HCT116 (cell line): ENCODE measurements around the gene PANK4. TPM values are rescaled to one million over a fixed set of nuclear protein-coding genes. Genes with fewer than 3 reads are reported as not detected.

Source experiments
- ATAC-seq: fragments of 200-7000 bp; cut with Tn5 transposase; 2 replicates; pipeline ENCODE4 v1.9.1; 2020; ENCODE audit warnings: mild to moderate bottlenecking, moderate library complexity
- BruUV-seq: library from RNA; stranded (reverse); fragments of 400-500 nt; replicated peaks from 2 replicates; lab custom pipeline; 2021; lab: Mats Ljungman, UMichigan
- CTCF ChIA-PET: fragments of 300-600 bp; sonication (Branson Sonifier 250); formaldehyde crosslinking; loops from one replicate; lab custom pipeline; 2021; ENCODE audit warnings: antibody characterized with exemption; lab: Charles Lee
- POLR2A ChIA-PET: fragments of 300-600, 350-600 bp; sonication (Branson Sonifier 250); formaldehyde crosslinking; loops from one replicate; lab custom pipeline; 2021; ENCODE audit warnings: antibody characterized with exemption; lab: Charles Lee
- RAD21 ChIA-PET, 2 experiments: fragments of 300-600 bp; sonication (Branson Sonifier 250); formaldehyde crosslinking; loops; one replicate each; lab custom pipeline; 2023; ENCODE audit warnings: low total read pairs in 2 of 2; ENCODE audit not compliant: uncharacterized antibody in 2 of 2, unreplicated experiment in 2 of 2, low non-redundant PET in 1 of 2; lab: Charles Lee
- DNase-seq: peaks from one replicate; pipeline ENCODE4 v3.0.0-alpha.2; 2010; ENCODE audit warnings: low read depth, low spot score
- H2AFZ ChIP-seq: fragments of 200-600 bp; shearing (Covaris generic), sonication (generic); 2 replicates; pipeline ENCODE4 v1.6.1; 2017; ENCODE audit warnings: low read depth, mixed run types, mixed read lengths, antibody characterized with exemption, low read length; ENCODE audit not compliant: poor library complexity, severe bottlenecking
- H3K27ac ChIP-seq: 2 replicates; pipeline ENCODE4 v1.5.1; 2012; ENCODE audit warnings: low read depth, low read length
- H3K27me3 ChIP-seq: fragments of 200-600 bp; sonication (generic); 2 replicates; pipeline ENCODE4 v1.6.1; 2016; ENCODE audit warnings: mixed run types, low read length, mixed read lengths; ENCODE audit not compliant: insufficient read depth
- H3K36me3 ChIP-seq, 2 experiments: fragments of 200-500 bp in 1 of 2; fragments of 200-600 bp in 1 of 2; sonication (Bioruptor generic) in 1 of 2; sonication (generic) in 1 of 2; 2 replicates each; pipeline versions ENCODE4 v1.5.1 to v1.6.1; 2014 to 2016; ENCODE audit warnings: low read length in 2 of 2, inconsistent platforms in 1 of 2, mixed read lengths in 1 of 2, mixed run types in 1 of 2; ENCODE audit not compliant: insufficient read depth in 2 of 2, control insufficient read depth in 1 of 2
- H3K4me1 ChIP-seq, 2 experiments: fragments of 200-600 bp in 1 of 2; sonication (generic) in 1 of 2; 2 replicates each; pipeline versions ENCODE4 v1.5.1 to v1.6.1; 2012 to 2017; ENCODE audit warnings: low read length in 2 of 2, inconsistent platforms in 1 of 2, mild to moderate bottlenecking in 1 of 2, mixed read lengths in 1 of 2, mixed run types in 1 of 2, moderate library complexity in 1 of 2; ENCODE audit not compliant: insufficient read depth in 2 of 2, control insufficient read depth in 1 of 2
- H3K4me2 ChIP-seq: fragments of 200-600 bp; sonication (generic); 2 replicates; pipeline ENCODE4 v1.6.1; 2017; ENCODE audit warnings: mixed run types, low read length, mixed read lengths
- H3K4me3 ChIP-seq, 2 experiments: fragments of 200-600 bp in 1 of 2; sonication (generic) in 1 of 2; replicated peaks in 1 of 2; 2 replicates each; pipeline ENCODE4 v1.5.1; 2011 to 2016; ENCODE audit warnings: low read length in 2 of 2, control low read depth in 1 of 2, low read depth in 1 of 2, mild to moderate bottlenecking in 1 of 2, mixed read lengths in 1 of 2, mixed run types in 1 of 2
- H3K79me2 ChIP-seq: fragments of 200-600 bp; sonication (generic); 2 replicates; pipeline ENCODE4 v1.6.1; 2017; ENCODE audit warnings: mild to moderate bottlenecking, mixed run types, low read length, moderate library complexity, mixed read lengths; ENCODE audit not compliant: insufficient read depth
- H3K9ac ChIP-seq: fragments of 200-600 bp; sonication (generic); 2 replicates; pipeline ENCODE4 v1.6.1; 2016; ENCODE audit warnings: low read length, mixed read lengths
- H3K9me2 ChIP-seq: fragments of 200-600 bp; sonication (generic), shearing (Covaris generic); 2 replicates; pipeline ENCODE4 v1.6.1; 2017; ENCODE audit warnings: mixed run types, mild to moderate bottlenecking, moderate library complexity; ENCODE audit not compliant: insufficient read depth
- H3K9me3 ChIP-seq, 2 experiments: fragments of 200-500 bp in 1 of 2; fragments of 200-600 bp in 1 of 2; sonication (Bioruptor generic) in 1 of 2; sonication (generic) in 1 of 2; 2 replicates each; pipeline ENCODE4 v1.6.1; 2014 to 2017; ENCODE audit warnings: low read length in 2 of 2, mixed read lengths in 2 of 2, inconsistent platforms in 1 of 2, low read depth in 1 of 2, mild to moderate bottlenecking in 1 of 2, mixed run types in 1 of 2, moderate library complexity in 1 of 2; ENCODE audit not compliant: control insufficient read depth in 1 of 2, insufficient read depth in 1 of 2
- H4K20me1 ChIP-seq: fragments of 200-600 bp; sonication (generic), shearing (Covaris generic); 2 replicates; pipeline ENCODE4 v1.6.1; 2017; ENCODE audit warnings: mixed run types, mild to moderate bottlenecking, moderate library complexity; ENCODE audit not compliant: insufficient read depth
- ATF3 ChIP-seq: IDR thresholded peaks from 2 replicates; pipeline ENCODE4 v1.6.1; 2012
- CEBPB ChIP-seq: IDR thresholded peaks from 2 replicates; pipeline ENCODE4 v1.6.1; 2012; ENCODE audit warnings: low read depth
- EGR1 ChIP-seq: IDR thresholded peaks from 2 replicates; pipeline ENCODE4 v1.6.1; 2012; ENCODE audit warnings: low read depth
- ELF1 ChIP-seq: IDR thresholded peaks from 2 replicates; pipeline ENCODE4 v1.6.1; 2012; ENCODE audit warnings: low read depth, borderline replicate concordance
- EZH2 ChIP-seq: fragments of 200-600 bp; sonication (generic); IDR thresholded peaks from 2 replicates; pipeline ENCODE4 v1.6.1; 2017; ENCODE audit warnings: antibody characterized with exemption, mixed run types
- EZH2phosphoT487 ChIP-seq: fragments of 200-600 bp; IDR thresholded peaks from 2 replicates; pipeline ENCODE4 v1.6.1; 2018; ENCODE audit warnings: antibody characterized with exemption, borderline replicate concordance
- FOSL1 ChIP-seq: IDR thresholded peaks from 2 replicates; pipeline ENCODE4 v1.6.1; 2012; ENCODE audit warnings: low read depth
- JUND ChIP-seq: IDR thresholded peaks from 2 replicates; pipeline ENCODE4 v1.6.1; 2012
- MAX ChIP-seq: IDR thresholded peaks from 2 replicates; pipeline ENCODE4 v1.6.1; 2012
- POLR2AphosphoS5 ChIP-seq: IDR thresholded peaks from 2 replicates; pipeline ENCODE4 v1.6.1; 2011; ENCODE audit warnings: mild to moderate bottlenecking, low read depth, low read length, moderate library complexity
- RAD21 ChIP-seq: IDR thresholded peaks from 2 replicates; pipeline ENCODE4 v1.6.1; 2012; ENCODE audit warnings: low read depth, mild to moderate bottlenecking
- REST ChIP-seq: IDR thresholded peaks from 2 replicates; pipeline ENCODE4 v1.6.1; 2012; ENCODE audit warnings: low read depth
- SIN3A ChIP-seq: IDR thresholded peaks from 2 replicates; pipeline ENCODE4 v1.6.1; 2012; ENCODE audit warnings: low read depth
- SP1 ChIP-seq: IDR thresholded peaks from 2 replicates; pipeline ENCODE4 v1.6.1; 2012; ENCODE audit warnings: low read depth
- SRF ChIP-seq: IDR thresholded peaks from 2 replicates; pipeline ENCODE4 v1.6.1; 2012; ENCODE audit warnings: low read depth
- ZBTB33 ChIP-seq: IDR thresholded peaks from 2 replicates; pipeline ENCODE4 v1.6.1; 2011; ENCODE audit warnings: mild to moderate bottlenecking, low read length, moderate library complexity; ENCODE audit not compliant: insufficient replicate concordance; ENCODE audit errors: extremely low read depth
- ZFX ChIP-seq: fragments of 450-650 bp; IDR thresholded peaks from 2 replicates; pipeline ENCODE4 v1.6.1; 2017
- ZNF274 ChIP-seq: fragments of 200-500 bp; sonication (Bioruptor generic); IDR thresholded peaks from 2 replicates; pipeline ENCODE4 v1.6.1; 2014; ENCODE audit warnings: mild to moderate bottlenecking, low read depth, low read length, inconsistent platforms
- intact Hi-C: fragments of 100-400 bp; cut with micrococcal nuclease; formaldehyde crosslinking; loops from 2 replicates; pipeline ENCODE4 v1.10.0; 2022
- total RNA-seq: library from RNA; stranded (reverse); gene quantifications from one replicate; pipeline ENCODE4 v1.2.1, GENCODE V29; 2021; ENCODE audit not compliant: unreplicated experiment

PANK4 gene
- total RNA-seq, 1 experiment from 2014 or later: 38.5 TPM

- TF ChIP-seq ZBTB33: no peak
- TF ChIP-seq RAD21: no peak
- TF ChIP-seq SP1: no peak
- no peak for TF ChIP-seq SRF
- TF ChIP-seq ELF1: no peak
- no peak for TF ChIP-seq EZH2phosphoT487
- no peak for TF ChIP-seq POLR2AphosphoS5
- no peak for TF ChIP-seq EGR1
- TF ChIP-seq CEBPB: no peak
Observed at GRCh38 chr1:2528611-2528965, 2.2 kb upstream of the PANK4 start (continued).

- H3K27ac ChIP-seq: no peak overlapping the region; the same call in 1 of the 2 replicates
- no peaks in the 10 kb centered on the region for H3K9me3 ChIP-seq
- no peaks in the 10 kb centered on the region for H3K36me3 ChIP-seq
- no TSS peak for BruUV-seq
- intact Hi-C loops: loop anchor here (5.0 kb wide), 1 partner anchor 116 kb away; the partner anchor contains the start of gene PEX10
- H3K79me2 ChIP-seq: peaks cover 30% of the 10 kb centered on the region
- RAD21 ChIA-PET: no interaction called here
- ATAC-seq: no peak
- no peak overlapping the region for H3K4me2 ChIP-seq
- no peak overlapping the region for H2AFZ ChIP-seq
- POLR2A ChIA-PET: no interaction called here
- DNase-seq: no peak
- CTCF ChIA-PET: no interaction called here
- H3K4me1 ChIP-seq: peaks cover 15 to 23% of the 10 kb centered on the region in 2 experiments; a peak in 3 of 4 replicates
- no peaks in the 10 kb centered on the region for H3K9me2 ChIP-seq
- no peak overlapping the region for H3K4me3 ChIP-seq
- H3K27me3 ChIP-seq: no peaks in the 10 kb centered on the region
- H4K20me1 ChIP-seq: peaks cover 8% of the 10 kb centered on the region; the same call in 1 of the 2 replicates
- no peak overlapping the region for H3K9ac ChIP-seq
- TF ChIP-seq CEBPB (no peak), EGR1 (no peak), EZH2phosphoT487 (no peak), ZFX (no peak), ZBTB33 (no peak), ZNF274 (no peak), POLR2AphosphoS5 (no peak), FOSL1 (no peak), MAX (no peak), ATF3 (no peak), SRF (no peak), REST (no peak), EZH2 (no peak), ELF1 (no peak), JUND (no peak), SP1 (no peak), RAD21 (no peak), SIN3A (no peak)
Observed at GRCh38 chr1:2528016-2528415, 1.6 kb upstream of the PANK4 start.
